ENCODE results near the gene TRIM8.

Gene TRIM8

DNA sequence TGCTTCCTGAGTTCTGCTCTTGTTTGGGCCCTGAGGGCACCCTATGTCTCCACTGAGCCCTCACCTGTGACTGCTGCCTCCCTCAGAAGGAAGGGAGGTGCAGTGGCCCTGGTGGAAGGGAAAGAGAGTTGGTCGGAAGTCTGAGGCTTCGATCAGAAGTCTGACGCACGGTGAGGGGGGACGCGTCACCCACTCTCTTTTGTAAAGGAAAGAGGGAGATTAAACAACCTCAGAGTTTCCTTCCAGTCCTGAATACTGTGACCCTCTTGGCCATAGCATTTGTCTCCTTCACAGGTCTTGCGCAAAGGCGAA lies 31.4 kb upstream of the TRIM8 start:
- H3K4me3 ChIP-seq (ENCODE audit: low read depth, low read length) = no peak overlapping the region
- DNase-seq (ENCODE audit: low read depth) = no peak
- TF ChIP-seq, protein P1, sequence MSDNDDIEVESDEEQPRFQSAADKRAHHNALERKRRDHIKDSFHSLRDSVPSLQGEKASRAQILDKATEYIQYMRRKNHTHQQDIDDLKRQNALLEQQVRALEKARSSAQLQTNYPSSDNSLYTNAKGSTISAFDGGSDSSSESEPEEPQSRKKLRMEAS (IDR thresholded peaks at IDR 0.05; ENCODE audit: low read depth, low read length) = no peak
- TF ChIP-seq, protein P2, sequence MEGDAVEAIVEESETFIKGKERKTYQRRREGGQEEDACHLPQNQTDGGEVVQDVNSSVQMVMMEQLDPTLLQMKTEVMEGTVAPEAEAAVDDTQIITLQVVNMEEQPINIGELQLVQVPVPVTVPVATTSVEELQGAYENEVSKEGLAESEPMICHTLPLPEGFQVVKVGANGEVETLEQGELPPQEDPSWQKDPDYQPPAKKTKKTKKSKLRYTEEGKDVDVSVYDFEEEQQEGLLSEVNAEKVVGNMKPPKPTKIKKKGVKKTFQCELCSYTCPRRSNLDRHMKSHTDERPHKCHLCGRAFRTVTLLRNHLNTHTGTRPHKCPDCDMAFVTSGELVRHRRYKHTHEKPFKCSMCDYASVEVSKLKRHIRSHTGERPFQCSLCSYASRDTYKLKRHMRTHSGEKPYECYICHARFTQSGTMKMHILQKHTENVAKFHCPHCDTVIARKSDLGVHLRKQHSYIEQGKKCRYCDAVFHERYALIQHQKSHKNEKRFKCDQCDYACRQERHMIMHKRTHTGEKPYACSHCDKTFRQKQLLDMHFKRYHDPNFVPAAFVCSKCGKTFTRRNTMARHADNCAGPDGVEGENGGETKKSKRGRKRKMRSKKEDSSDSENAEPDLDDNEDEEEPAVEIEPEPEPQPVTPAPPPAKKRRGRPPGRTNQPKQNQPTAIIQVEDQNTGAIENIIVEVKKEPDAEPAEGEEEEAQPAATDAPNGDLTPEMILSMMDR (IDR thresholded peaks at IDR 0.05; ENCODE audit: low read depth, low read length) = no peak
- no peak for TF ChIP-seq POLR2A (IDR thresholded peaks at IDR 0.05; ENCODE audit: extremely low read depth, insufficient read length)
- no peak for TF ChIP-seq MYC (IDR thresholded peaks at IDR 0.05; ENCODE audit: low read depth, low read length)

DNA sequence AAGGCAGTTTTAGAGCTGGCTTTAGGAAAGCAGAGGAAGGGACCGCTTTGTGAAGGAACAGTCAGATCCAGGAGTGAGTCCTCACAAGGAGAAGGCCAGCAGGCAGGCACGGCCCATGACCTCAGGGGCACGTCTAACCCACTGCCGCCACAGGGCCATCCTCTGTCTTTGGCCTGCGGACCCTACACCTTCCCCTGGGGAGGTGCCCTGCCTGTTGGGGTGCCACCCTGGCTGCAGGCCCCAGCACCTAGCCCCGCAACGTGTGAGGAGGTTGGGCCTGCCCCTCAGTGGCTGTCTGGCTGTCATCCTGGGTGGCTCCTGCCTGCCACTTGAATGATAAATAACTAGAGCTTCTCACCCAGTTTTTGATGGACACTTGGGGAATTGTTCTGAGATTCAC lies 31.0 kb upstream of the TRIM8 start:
- TF ChIP-seq POLR2A (IDR thresholded peaks at IDR 0.05; ENCODE audit: extremely low read depth, insufficient read length) (no peak), MYC (IDR thresholded peaks at IDR 0.05; ENCODE audit: low read depth, low read length) (no peak)
- TF ChIP-seq, protein P2 (IDR thresholded peaks at IDR 0.05; ENCODE audit: low read depth, low read length) = no peak
- TF ChIP-seq, protein P1 (IDR thresholded peaks at IDR 0.05; ENCODE audit: low read depth, low read length) = no peak
- DNase-seq (ENCODE audit: low read depth) = no peak
- H3K4me3 ChIP-seq (ENCODE audit: low read depth, low read length) = no peak overlapping the region

DNA sequence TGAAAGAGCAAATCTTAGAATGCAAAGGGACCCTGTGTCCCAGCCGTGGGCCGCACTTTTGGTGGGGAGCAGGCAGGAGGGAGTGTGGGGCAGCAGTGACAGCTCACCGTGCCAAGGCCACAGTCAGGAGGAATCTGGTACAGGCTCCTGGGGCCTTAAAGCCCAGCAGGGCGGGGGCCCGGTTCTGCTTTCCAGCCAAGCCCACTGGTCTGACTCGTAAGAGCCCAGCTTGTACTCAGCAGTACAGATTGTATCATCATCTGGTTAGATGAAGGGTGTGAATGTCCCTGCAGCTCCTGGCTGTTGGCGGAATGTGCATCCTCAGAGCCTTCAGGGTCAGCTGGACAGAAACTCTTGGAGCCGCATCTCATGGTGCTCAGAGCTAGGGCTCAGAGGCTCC lies 30.5 kb upstream of the TRIM8 start:
- H3K4me3 ChIP-seq (ENCODE audit: low read depth, low read length) = no peak overlapping the region
- TF ChIP-seq POLR2A (IDR thresholded peaks at IDR 0.05; ENCODE audit: extremely low read depth, insufficient read length) = no peak
- TF ChIP-seq, protein P1 (IDR thresholded peaks at IDR 0.05; ENCODE audit: low read depth, low read length) = no peak
- TF ChIP-seq, protein P2 (IDR thresholded peaks at IDR 0.05; ENCODE audit: low read depth, low read length) = no peak
- TF ChIP-seq MYC (IDR thresholded peaks at IDR 0.05; ENCODE audit: low read depth, low read length) = no peak
- no peak for DNase-seq (ENCODE audit: low read depth)

DNA sequence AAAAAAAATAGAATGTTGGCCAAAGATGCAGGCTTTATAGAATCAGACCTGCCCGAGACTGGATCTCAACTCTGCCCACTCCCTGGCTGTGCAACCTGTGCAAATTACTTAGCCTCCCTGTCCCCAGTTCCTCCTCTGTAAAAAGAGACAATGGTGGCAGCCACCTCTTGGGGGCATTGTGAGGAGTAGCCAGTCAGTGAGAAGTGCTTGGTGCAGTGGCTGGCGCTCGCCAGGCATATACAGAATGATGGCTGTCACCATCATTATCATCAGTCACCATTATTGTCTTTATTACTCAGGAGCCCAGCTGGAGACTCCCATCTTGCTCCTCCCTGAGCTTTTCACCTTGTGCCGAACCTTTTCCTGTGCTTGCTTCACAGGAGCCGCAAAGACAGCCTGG lies 29.4 kb upstream of the TRIM8 start:
- TF ChIP-seq, protein P2 (IDR thresholded peaks at IDR 0.05; ENCODE audit: low read depth, low read length) = no peak
- no peak for TF ChIP-seq MYC (IDR thresholded peaks at IDR 0.05; ENCODE audit: low read depth, low read length)
- TF ChIP-seq, protein P1 (IDR thresholded peaks at IDR 0.05; ENCODE audit: low read depth, low read length) = no peak
- TF ChIP-seq POLR2A (IDR thresholded peaks at IDR 0.05; ENCODE audit: extremely low read depth, insufficient read length) = no peak
- no peak overlapping the region for H3K4me3 ChIP-seq (ENCODE audit: low read depth, low read length)
- no peak for DNase-seq (ENCODE audit: low read depth)

DNA sequence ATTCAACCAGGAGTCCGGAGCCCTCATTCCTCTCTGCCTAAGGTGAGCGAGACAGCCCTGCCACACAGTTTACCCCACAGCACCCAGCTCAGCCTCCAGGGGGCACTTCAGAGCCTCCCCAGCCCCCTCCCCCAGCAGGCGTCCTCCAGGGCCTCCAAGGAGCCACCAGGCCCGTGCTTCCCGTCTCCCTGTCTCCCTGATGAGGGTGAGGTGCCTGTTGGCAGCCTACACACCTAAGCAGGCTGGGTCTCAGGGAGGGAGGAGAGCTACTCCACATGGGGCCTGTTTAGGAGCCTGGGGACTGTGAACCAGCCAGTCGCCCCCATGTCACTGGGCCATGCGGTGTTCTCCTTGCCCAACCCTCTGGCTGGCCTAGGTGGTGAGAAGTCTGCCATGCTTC lies 28.9 kb upstream of the TRIM8 start:
- DNase-seq (ENCODE audit: low read depth) = peak; percentile 71
- no peak overlapping the region for H3K4me3 ChIP-seq (ENCODE audit: low read depth, low read length)
- no peak for TF ChIP-seq MYC (IDR thresholded peaks at IDR 0.05; ENCODE audit: low read depth, low read length)
- TF ChIP-seq, protein P2 (IDR thresholded peaks at IDR 0.05; ENCODE audit: low read depth, low read length) = peak; percentile 75
- TF ChIP-seq, protein P1 (IDR thresholded peaks at IDR 0.05; ENCODE audit: low read depth, low read length) = 0 out of 2 replicates have a peak, but pooled peaks have one; percentile 5

All from NB4 (cell line).